H1 (cell line): ENCODE results near the gene SLC27A4. TPM values are rescaled to one million over a fixed set of nuclear protein-coding genes. Genes with fewer than 3 reads are reported as not detected.

Experiments used
- CTCF ChIA-PET: fragments of 300-600 bp; sonication (Branson Sonifier 250); formaldehyde crosslinking; loops from one replicate; lab custom pipeline; 2021; ENCODE audit not compliant: partially characterized antibody; lab: Charles Lee
- POLR2A ChIA-PET: fragments of 300-600 bp; sonication (Branson Sonifier 250); formaldehyde crosslinking; loops from one replicate; lab custom pipeline; 2021; ENCODE audit warnings: inconsistent platforms; ENCODE audit not compliant: partially characterized antibody; lab: Charles Lee
- DNase-seq, 2 experiments: peaks; one replicate each; pipeline versions ENCODE4 v3.0.0 to v3.0.0-alpha.2; 2010 to 2022; ENCODE audit warnings: low spot score in 2 of 2, low read depth in 1 of 2, mixed read lengths in 1 of 2
- FAIRE-seq: peaks from 2 replicates; lab custom pipeline; 2011; peaks lifted over from hg19 to GRCh38; lab: Jason Lieb, UNC
- H2AFZ ChIP-seq: 2 replicates; pipeline ENCODE4 v1.8.1; 2012; ENCODE audit warnings: low read length, inconsistent platforms
- H2AK5ac ChIP-seq: 2 replicates; pipeline ENCODE4 v1.6.1; 2013; ENCODE audit warnings: low read depth, low read length
- H2BK120ac ChIP-seq: replicated peaks from 2 replicates; pipeline ENCODE3; 2013; ENCODE audit warnings: low read depth, low read length, inconsistent platforms
- H2BK12ac ChIP-seq: 2 replicates; pipeline ENCODE4 v1.6.1; 2013; ENCODE audit warnings: low read depth, low read length
- H2BK15ac ChIP-seq: 2 replicates; pipeline ENCODE4 v1.6.1; 2013; ENCODE audit warnings: low read length
- H2BK20ac ChIP-seq: 2 replicates; pipeline ENCODE4 v1.6.1; 2013; ENCODE audit warnings: low read length
- H2BK5ac ChIP-seq: 2 replicates; pipeline ENCODE4 v1.6.1; 2013; ENCODE audit warnings: low read depth, low read length
- H3K14ac ChIP-seq: 2 replicates; pipeline ENCODE4 v1.6.1; 2013; ENCODE audit warnings: inconsistent platforms; ENCODE audit not compliant: insufficient read length
- H3K18ac ChIP-seq: 2 replicates; pipeline ENCODE4 v1.6.1; 2013; ENCODE audit warnings: low read length; ENCODE audit errors: extremely low read depth
- H3K23ac ChIP-seq: 2 replicates; pipeline ENCODE4 v1.6.1; 2013; ENCODE audit warnings: inconsistent platforms; ENCODE audit not compliant: insufficient read length
- H3K23me2 ChIP-seq: 2 replicates; pipeline ENCODE4 v1.6.1; 2013; ENCODE audit warnings: low read depth, low read length
- H3K27ac ChIP-seq: 2 replicates; pipeline ENCODE4 v1.6.1; 2011; ENCODE audit warnings: low read depth, low read length, inconsistent platforms
- H3K27me3 ChIP-seq, 4 experiments: replicated peaks in 1 of 4; 1 replicate in 1 of 4; 2 replicates in 3 of 4; pipeline versions ENCODE4 v1.6.1 to v1.8.1; 2011 to 2013; ENCODE audit warnings: low read length in 3 of 4, mild to moderate bottlenecking in 3 of 4, inconsistent platforms in 2 of 4, mixed read lengths in 2 of 4, moderate library complexity in 1 of 4; ENCODE audit not compliant: control insufficient read depth in 3 of 4, insufficient read depth in 3 of 4; ENCODE audit errors: extremely low read depth in 1 of 4
- H3K36me3 ChIP-seq, 4 experiments: 2 replicates each; pipeline versions ENCODE4 v1.6.1 to v1.8.1; 2011 to 2013; ENCODE audit warnings: mild to moderate bottlenecking in 4 of 4, low read length in 3 of 4, moderate library complexity in 2 of 4, control low read depth in 1 of 4, inconsistent platforms in 1 of 4; ENCODE audit not compliant: insufficient read depth in 4 of 4, control insufficient read depth in 2 of 4
- H3K4ac ChIP-seq: replicated peaks from 2 replicates; pipeline ENCODE3; 2013; ENCODE audit warnings: low read length, low read depth, mixed read lengths, inconsistent platforms; ENCODE audit not compliant: insufficient read length
- H3K4me1 ChIP-seq, 4 experiments: replicated peaks in 1 of 4; 1 replicate in 1 of 4; 2 replicates in 3 of 4; pipeline versions ENCODE4 v1.6.1 to v1.8.1; 2011 to 2013; ENCODE audit warnings: low read length in 3 of 4, inconsistent platforms in 2 of 4, mixed read lengths in 1 of 4; ENCODE audit not compliant: insufficient read depth in 4 of 4, control insufficient read depth in 3 of 4
- H3K4me2 ChIP-seq, 2 experiments: 2 replicates each; pipeline versions ENCODE4 v1.6.1 to v1.8.1; 2011 to 2013; ENCODE audit warnings: low read depth in 2 of 2, low read length in 2 of 2, control low read depth in 1 of 2, inconsistent platforms in 1 of 2, mild to moderate bottlenecking in 1 of 2; ENCODE audit not compliant: insufficient read depth in 1 of 2
- H3K4me3 ChIP-seq, 4 experiments: fragments of 200-600, 300-600 bp in 1 of 4; sonication (generic), shearing (Covaris generic), sonication (Bioruptor Twin) in 1 of 4; 2 replicates each; pipeline versions ENCODE4 v1.5.1 to v1.8.1; 2011 to 2016; ENCODE audit warnings: low read length in 4 of 4, low read depth in 3 of 4, control low read depth in 2 of 4, inconsistent platforms in 2 of 4, mild to moderate bottlenecking in 2 of 4, mixed read lengths in 1 of 4, moderate library complexity in 1 of 4; ENCODE audit not compliant: insufficient read depth in 2 of 4; ENCODE audit errors: extremely low read depth in 1 of 4
- H3K56ac ChIP-seq: replicated peaks from 2 replicates; pipeline ENCODE3; 2013; ENCODE audit warnings: low read depth, mild to moderate bottlenecking, mixed read lengths, low read length, inconsistent platforms; ENCODE audit not compliant: insufficient read length
- H3K79me1 ChIP-seq: 2 replicates; pipeline ENCODE4 v1.6.1; 2013; ENCODE audit warnings: low read depth, low read length, control low read depth
- H3K79me2 ChIP-seq, 2 experiments: 2 replicates each; pipeline versions ENCODE4 v1.6.1 to v1.8.1; 2012 to 2013; ENCODE audit warnings: low read length in 2 of 2, mild to moderate bottlenecking in 2 of 2, inconsistent platforms in 1 of 2; ENCODE audit not compliant: insufficient read depth in 2 of 2, control insufficient read depth in 1 of 2
- H3K9ac ChIP-seq, 4 experiments: replicated peaks in 1 of 4; 1 replicate in 1 of 4; 2 replicates in 3 of 4; pipeline versions ENCODE4 v1.6.1 to v1.8.1; 2011 to 2013; ENCODE audit warnings: low read depth in 3 of 4, low read length in 3 of 4, control low read depth in 2 of 4, mild to moderate bottlenecking in 2 of 4, moderate library complexity in 2 of 4, inconsistent platforms in 1 of 4; ENCODE audit errors: extremely low read depth in 1 of 4
- H3K9me3 ChIP-seq, 2 experiments: 2 replicates each; pipeline versions ENCODE4 v1.6.1 to v1.8.1; 2012 to 2013; ENCODE audit warnings: mild to moderate bottlenecking in 2 of 2, moderate library complexity in 2 of 2, control low read depth in 1 of 2, inconsistent platforms in 1 of 2, low read depth in 1 of 2, low read length in 1 of 2, mixed read lengths in 1 of 2; ENCODE audit not compliant: insufficient read depth in 2 of 2
- H4K20me1 ChIP-seq, 2 experiments: replicated peaks in 1 of 2; 2 replicates each; pipeline versions ENCODE3 to v1.8.1; 2011 to 2013; ENCODE audit warnings: inconsistent platforms in 2 of 2, low read length in 2 of 2, mild to moderate bottlenecking in 1 of 2; ENCODE audit not compliant: insufficient read depth in 2 of 2, control insufficient read depth in 1 of 2
- H4K5ac ChIP-seq: 2 replicates; pipeline ENCODE4 v1.6.1; 2013; ENCODE audit warnings: low read length, low read depth, mixed read lengths, inconsistent platforms; ENCODE audit not compliant: insufficient read length
- H4K8ac ChIP-seq: 2 replicates; pipeline ENCODE4 v1.8.0; 2013; ENCODE audit warnings: mild to moderate bottlenecking, moderate library complexity, low read length, inconsistent platforms; ENCODE audit not compliant: insufficient read depth; ENCODE audit errors: extremely low read depth
- H4K91ac ChIP-seq: replicated peaks from 2 replicates; pipeline ENCODE3; 2013; ENCODE audit warnings: low read length, mixed read lengths, inconsistent platforms; ENCODE audit not compliant: insufficient read length
- ATF2 ChIP-seq: IDR thresholded peaks from 2 replicates; pipeline ENCODE4 v1.6.1; 2012; ENCODE audit warnings: low read length, inconsistent platforms
- ATF3 ChIP-seq: IDR thresholded peaks from 2 replicates; pipeline ENCODE4 v1.6.1; 2011; ENCODE audit warnings: low read depth, mild to moderate bottlenecking, low read length; ENCODE audit not compliant: insufficient read depth
- CEBPB ChIP-seq: IDR thresholded peaks from 2 replicates; pipeline ENCODE4 v1.6.1; 2012; ENCODE audit warnings: low read depth, low read length
- CREB1 ChIP-seq: IDR thresholded peaks from 2 replicates; pipeline ENCODE4 v1.6.1; 2012; ENCODE audit warnings: inconsistent platforms
- EP300 ChIP-seq, 2 experiments: IDR thresholded peaks; 1 replicate in 1 of 2; 2 replicates in 1 of 2; pipeline ENCODE4 v1.6.1; 2011 to 2012; ENCODE audit warnings: low read depth in 2 of 2, low read length in 2 of 2, mild to moderate bottlenecking in 2 of 2, borderline replicate concordance in 1 of 2, inconsistent platforms in 1 of 2, moderate library complexity in 1 of 2
- FOSL1 ChIP-seq: IDR thresholded peaks from 2 replicates; pipeline ENCODE4 v1.6.1; 2011; ENCODE audit warnings: mild to moderate bottlenecking, low read depth, low read length, moderate library complexity; ENCODE audit not compliant: insufficient read depth
- JUN ChIP-seq: IDR thresholded peaks from 2 replicates; pipeline ENCODE4 v1.6.1; 2011; ENCODE audit warnings: low read depth, mild to moderate bottlenecking, improper control_type of control experiment, low read length
- KDM1A ChIP-seq: fragments of 200-600, 300-600 bp; sonication (generic); IDR thresholded peaks from 2 replicates; pipeline ENCODE4 v1.7.1; 2016; ENCODE audit warnings: mild to moderate bottlenecking, low read length, borderline replicate concordance
- SP4 ChIP-seq: IDR thresholded peaks from 2 replicates; pipeline ENCODE4 v1.6.1; 2012; ENCODE audit warnings: low read length, inconsistent platforms
- WGBS, 2 experiments: shearing (Covaris generic) in 1 of 2; methylation state at CpG; one replicate each; pipeline versions ENCODE4 v1.1.6 to v1.1.7; 2013 to 2015; ENCODE audit warnings: low lambda C conversion rate in 2 of 2, mixed read lengths in 2 of 2, inconsistent platforms in 1 of 2, low coverage in 1 of 2, missing lambda C conversion rate in 1 of 2; ENCODE audit not compliant: insufficient replicate concordance in 2 of 2, insufficient coverage in 1 of 2, insufficient read length in 1 of 2; ENCODE audit errors: extremely low coverage in 1 of 2, missing lambda C conversion rate in 1 of 2; 5-methylcytosine and 5-hydroxymethylcytosine counted together
- polyA plus RNA-seq, 7 experiments: library from polyadenylated mRNA; depleted of rRNA in 3 of 7; stranded (reverse) in 5 of 7; unstranded in 2 of 7; fragments of >200 nt in 5 of 7; fragments of 200-250 nt in 2 of 7; gene quantifications; 1 replicate in 5 of 7; 2 replicates in 1 of 7; 4 replicates in 1 of 7; pipeline versions ENCODE4 v1.2.1 to v1.2.3, GENCODE V29; 2011 to 2013; ENCODE audit warnings: missing spikeins in 2 of 7, mixed read lengths in 2 of 7
- total RNA-seq: library from RNA; stranded (reverse); fragmentation: NEBNext Ultra II Directional; extraction: Animal tissue kit (Norgen Biotek cat#: 25700); gene quantifications from 2 replicates; pipeline ENCODE4 v1.2.1, GENCODE V29; 2021

SLC27A4 gene
- total and polyA plus RNA-seq, 2 of the 8 experiments (the other 6 are each of a cell fraction or from before 2014, with no cell fraction given) = 14.9 to 20.5 TPM

GRCh38 chr9:128361986-128362646, 21.8 kb downstream of the SLC27A4 start:
- no peaks in the 10 kb centered on the region for H3K9me3 ChIP-seq
- H2BK120ac ChIP-seq = peak overlapping the region; percentile 11
- peaks cover 5 to 20% (median 10%) of the 10 kb centered on the region in 4 experiments for H3K4me1 ChIP-seq
- no peak overlapping the region for H2BK20ac ChIP-seq
- no peaks in the 10 kb centered on the region for H3K79me1 ChIP-seq
- CTCF ChIA-PET = interaction anchor here (0.6 to 25.1 kb wide), 40 partner anchors 8 to 573 kb away, joined by 3 to 544 read pairs (median 3); partner anchors contain the start of genes CERCAM, TRUB2 and URM1
- no peak overlapping the region for H4K5ac ChIP-seq
- no peak overlapping the region for H3K18ac ChIP-seq
- FAIRE-seq (peak; percentile 52), DNase-seq (peak in 1 of 2 experiments; percentile 87)
- H3K23me2 ChIP-seq = peaks cover 3% of the 10 kb centered on the region; the same call in 1 of the 2 replicates
- no peaks in the 10 kb centered on the region for H3K79me2 ChIP-seq
- no peak overlapping the region for H4K91ac ChIP-seq
- H3K23ac ChIP-seq = no peak overlapping the region
- WGBS, 2 experiments = 23% methylated on average over 20 of the region's 20 CpGs; no CpG with 5 or more reads in 1 of the 2 experiments
- H4K20me1 ChIP-seq = peaks cover 4 to 10% of the 10 kb centered on the region in 2 experiments
- no peak overlapping the region for H3K14ac ChIP-seq
- no peak overlapping the region for H2AFZ ChIP-seq
- H2AK5ac ChIP-seq = no peak overlapping the region
- no peak overlapping the region for H2BK15ac ChIP-seq
- H3K27me3 ChIP-seq = peaks cover 23 to 55% (median 42%) of the 10 kb centered on the region in 4 experiments
- POLR2A ChIA-PET = interaction anchor here (0.6 to 6.3 kb wide), 13 partner anchors 8 to 89 kb away, joined by 3 to 92 read pairs (median 3); partner anchors contain the start of gene CERCAM
- H3K4me2 ChIP-seq = peak overlapping the region in 1 of 2 experiments; percentile 66; a peak in 2 of 4 replicates
- H3K9ac ChIP-seq = no peak overlapping the region
- no peak overlapping the region for H2BK12ac ChIP-seq
- no peak overlapping the region for H4K8ac ChIP-seq
- no peaks in the 10 kb centered on the region; a peak in 1 of 8 replicates for H3K36me3 ChIP-seq
- no peak overlapping the region for H3K27ac ChIP-seq
- no peak overlapping the region for H3K4ac ChIP-seq
- no peak overlapping the region for H2BK5ac ChIP-seq
- H3K4me3 ChIP-seq = peak overlapping the region in 1 of 4 experiments; percentile 31; a peak in 3 of 8 replicates
- H3K56ac ChIP-seq = no peak overlapping the region
- no peak for TF ChIP-seq KDM1A
- TF ChIP-seq EP300 (IDR thresholded peaks at IDR 0.05; ENCODE audit: borderline replicate concordance in 1 of 2, low read depth in 2 of 2, low read length in 2 of 2) = no peak
- TF ChIP-seq CREB1 = 0 out of 2 replicates have a peak, but pooled peaks have one; percentile 27
- TF ChIP-seq ATF3 = no peak
- TF ChIP-seq CEBPB = no peak
- no peak for TF ChIP-seq SP4
- 0 out of 2 replicates have a peak, but pooled peaks have one; percentile 48 for TF ChIP-seq ATF2
- TF ChIP-seq JUN = no peak
- no peak for TF ChIP-seq FOSL1
